ENCODE measurements around the gene YDJC. TPM values are rescaled to one million over a fixed set of nuclear protein-coding genes. Genes with fewer than 3 reads are reported as not detected.

Gene YDJC
- total and polyA plus RNA-seq, 2 of the 8 experiments (the other 6 are each of a cell fraction or from before 2014, with no cell fraction given): 36.7 to 45.2 TPM

GRCh38 chr22:21622919-21623647, 6.7 kb downstream of the YDJC start:
- Histone ChIP-seq H3K23ac (ENCODE audit: insufficient read length) (no peak overlapping the region), H2BK20ac (ENCODE audit: low read length) (no peak overlapping the region), H4K20me1 (replicated peaks in 1 of 2; ENCODE audit: control insufficient read depth in 1 of 2, insufficient read depth in 2 of 2, low read length in 2 of 2) (peaks cover 32 to 43% of the 10 kb centered on the region in 2 experiments), H3K4ac (replicated peaks; ENCODE audit: insufficient read length, low read depth, low read length) (no peak overlapping the region), H4K5ac (ENCODE audit: insufficient read length, low read depth, low read length) (no peak overlapping the region), H3K79me1 (ENCODE audit: low read depth, low read length) (peaks cover 18% of the 10 kb centered on the region), H3K9me3 (ENCODE audit: insufficient read depth in 2 of 2, low read depth in 1 of 2, low read length in 1 of 2) (no peaks in the 10 kb centered on the region), H4K91ac (replicated peaks; ENCODE audit: insufficient read length, low read length) (no peak overlapping the region), H3K79me2 (ENCODE audit: control insufficient read depth in 1 of 2, insufficient read depth in 2 of 2, low read length in 2 of 2) (peaks cover 0 to 18% of the 10 kb centered on the region in 2 experiments; a peak in 1 of 4 replicates), H2BK15ac (ENCODE audit: low read length) (no peak overlapping the region), H2AK5ac (ENCODE audit: low read depth, low read length) (no peak overlapping the region), H3K23me2 (ENCODE audit: low read depth, low read length) (no peaks in the 10 kb centered on the region), H2BK120ac (replicated peaks; ENCODE audit: low read depth, low read length) (no peak overlapping the region), H3K36me3 (ENCODE audit: control insufficient read depth in 2 of 4, insufficient read depth in 4 of 4, low read length in 3 of 4) (peaks cover 0 to 11% (median under 1%) of the 10 kb centered on the region in 4 experiments; a peak in 4 of 8 replicates), H3K4me3 (ENCODE audit: extremely low read depth in 1 of 4, insufficient read depth in 2 of 4, low read depth in 3 of 4, low read length in 4 of 4) (no peak overlapping the region), H3K4me1 (replicated peaks in 1 of 4; ENCODE audit: control insufficient read depth in 3 of 4, insufficient read depth in 4 of 4, low read length in 3 of 4) (no peaks in the 10 kb centered on the region; a peak in 4 of 7 replicates), H3K27me3 (replicated peaks in 1 of 4; ENCODE audit: control insufficient read depth in 3 of 4, extremely low read depth in 1 of 4, insufficient read depth in 3 of 4, low read length in 3 of 4) (no peaks in the 10 kb centered on the region), H3K4me2 (ENCODE audit: insufficient read depth in 1 of 2, low read depth in 2 of 2, low read length in 2 of 2) (no peak overlapping the region), H2AFZ (ENCODE audit: low read length) (no peak overlapping the region), H3K27ac (ENCODE audit: low read depth, low read length) (no peak overlapping the region), H2BK5ac (ENCODE audit: low read depth, low read length) (no peak overlapping the region), H2BK12ac (ENCODE audit: low read depth, low read length) (no peak overlapping the region), H3K9ac (replicated peaks in 1 of 4; ENCODE audit: extremely low read depth in 1 of 4, low read depth in 3 of 4, low read length in 3 of 4) (no peak overlapping the region), H4K8ac (ENCODE audit: extremely low read depth, insufficient read depth, low read length) (no peak overlapping the region), H3K14ac (ENCODE audit: insufficient read length) (no peak overlapping the region), H3K18ac (ENCODE audit: extremely low read depth, low read length) (no peak overlapping the region), H3K56ac (replicated peaks; ENCODE audit: insufficient read length, low read depth, low read length) (no peak overlapping the region)
- FAIRE-seq: no peak
- WGBS, 2 experiments (ENCODE audit: extremely low coverage in 1 of 2, insufficient coverage in 1 of 2, insufficient read length in 1 of 2, insufficient replicate concordance in 2 of 2, low coverage in 1 of 2, low lambda C conversion rate in 2 of 2, missing lambda C conversion rate in 1 of 2): 93% methylated on average over 23 of the region's 23 CpGs; no CpG with 5 or more reads in 1 of the 2 experiments
- no peak for DNase-seq (ENCODE audit: low read depth in 1 of 2, low spot score in 2 of 2)
- ChIA-PET POLR2A (ENCODE audit: partially characterized antibody) (interaction anchor here (1.0 to 1.9 kb wide), 4 partner anchors 13 to 57 kb away, joined by 3 to 5 read pairs (median 4); no protein-coding TSS in a partner anchor), CTCF (ENCODE audit: partially characterized antibody) (interaction anchor here (0.5 to 24.1 kb wide), 16 partner anchors 8 to 337 kb away, joined by 3 to 499 read pairs (median 6); partner anchors contain the start of genes CCDC116 and SDF2L1)
- no peak for TF ChIP-seq FOSL1 (IDR thresholded peaks at IDR 0.05; ENCODE audit: insufficient read depth, low read depth, low read length)

Data from H1 (cell line).